Peyer's patch (tissue), 4 donors: ENCODE results near the gene PLEKHO1.

ENCODE experiments used
- POLR2A ChIP-seq, 2 donors: fragments of 450-650 bp; IDR thresholded peaks; one replicate each; pipeline ENCODE4 v1.5.1; 2017; ENCODE audit warnings: antibody characterized with exemption in 2 of 2, mild to moderate bottlenecking in 2 of 2, moderate library complexity in 2 of 2
- TF ChIP-seq, protein P1 (sequence below), 6 experiments: fragments of 450-650 bp in 4 of 6; fragments of 200-600 bp in 2 of 6; sonication (generic) in 1 of 6; IDR thresholded peaks; one replicate each; pipeline ENCODE4 v1.5.1; 2017 to 2019; ENCODE audit warnings: antibody characterized with exemption in 6 of 6, mild to moderate bottlenecking in 3 of 6, moderate library complexity in 1 of 6

DNA sequence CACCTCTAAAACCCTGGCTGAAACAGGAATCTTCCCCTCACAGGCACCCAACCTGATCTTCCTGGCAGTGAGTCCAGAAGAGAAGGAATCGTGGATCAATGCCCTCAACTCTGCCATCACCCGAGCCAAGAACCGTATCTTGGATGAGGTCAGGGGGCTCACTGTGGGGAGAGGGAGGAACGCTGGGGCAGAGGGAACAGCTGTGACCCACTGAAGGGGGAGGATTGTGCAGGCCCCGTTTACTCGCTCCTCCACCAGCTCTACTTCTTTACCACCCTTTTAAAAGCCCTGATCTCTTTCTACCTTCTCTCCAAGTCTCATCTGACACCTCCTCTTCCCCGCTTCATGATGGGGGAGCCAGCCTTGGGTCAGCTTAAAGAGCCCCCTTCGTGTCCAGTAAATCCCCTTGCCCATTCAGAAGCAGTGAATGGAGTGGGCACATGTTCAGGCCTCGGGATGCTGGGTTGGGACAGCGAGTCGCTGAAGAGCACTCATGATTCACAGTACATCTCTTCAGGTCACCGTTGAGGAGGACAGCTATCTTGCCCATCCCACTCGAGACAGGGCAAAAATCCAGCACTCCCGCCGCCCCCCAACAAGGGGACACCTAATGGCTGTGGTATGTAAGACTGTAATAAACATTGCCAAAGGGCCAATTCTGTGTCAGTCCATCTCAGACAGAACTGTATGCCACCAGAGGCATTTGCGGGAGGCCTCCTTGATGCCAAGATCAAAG, 7.3 kb downstream of the PLEKHO1 start:
- no peak for TF ChIP-seq POLR2A (IDR thresholded peaks at IDR 0.05)
- TF ChIP-seq, protein P1, sequence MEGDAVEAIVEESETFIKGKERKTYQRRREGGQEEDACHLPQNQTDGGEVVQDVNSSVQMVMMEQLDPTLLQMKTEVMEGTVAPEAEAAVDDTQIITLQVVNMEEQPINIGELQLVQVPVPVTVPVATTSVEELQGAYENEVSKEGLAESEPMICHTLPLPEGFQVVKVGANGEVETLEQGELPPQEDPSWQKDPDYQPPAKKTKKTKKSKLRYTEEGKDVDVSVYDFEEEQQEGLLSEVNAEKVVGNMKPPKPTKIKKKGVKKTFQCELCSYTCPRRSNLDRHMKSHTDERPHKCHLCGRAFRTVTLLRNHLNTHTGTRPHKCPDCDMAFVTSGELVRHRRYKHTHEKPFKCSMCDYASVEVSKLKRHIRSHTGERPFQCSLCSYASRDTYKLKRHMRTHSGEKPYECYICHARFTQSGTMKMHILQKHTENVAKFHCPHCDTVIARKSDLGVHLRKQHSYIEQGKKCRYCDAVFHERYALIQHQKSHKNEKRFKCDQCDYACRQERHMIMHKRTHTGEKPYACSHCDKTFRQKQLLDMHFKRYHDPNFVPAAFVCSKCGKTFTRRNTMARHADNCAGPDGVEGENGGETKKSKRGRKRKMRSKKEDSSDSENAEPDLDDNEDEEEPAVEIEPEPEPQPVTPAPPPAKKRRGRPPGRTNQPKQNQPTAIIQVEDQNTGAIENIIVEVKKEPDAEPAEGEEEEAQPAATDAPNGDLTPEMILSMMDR (IDR thresholded peaks at IDR 0.05) = no peak
